Mesendoderm (in vitro differentiated cells): Measurements from ENCODE around the gene SPC24.

Experiments
- DNase-seq: peaks from one replicate; pipeline ENCODE4 v3.0.0; 2013
- H2AK5ac ChIP-seq: 2 replicates; pipeline ENCODE4 v1.6.1; 2013; ENCODE audit warnings: low read length, inconsistent platforms
- H2BK120ac ChIP-seq: 2 replicates; pipeline ENCODE4 v1.6.1; 2013; ENCODE audit warnings: low read depth, mild to moderate bottlenecking, low read length, moderate library complexity, mixed read lengths
- H2BK15ac ChIP-seq: replicated peaks from 2 replicates; pipeline ENCODE4 v1.6.1; 2013; ENCODE audit warnings: low read depth, mild to moderate bottlenecking, moderate library complexity
- H2BK5ac ChIP-seq: 2 replicates; pipeline ENCODE4 v1.6.1; 2013; ENCODE audit warnings: low read length, inconsistent platforms
- H3K18ac ChIP-seq: 2 replicates; pipeline ENCODE4 v1.6.1; 2013; ENCODE audit warnings: mild to moderate bottlenecking, low read length, mixed read lengths
- H3K23ac ChIP-seq: one replicate; pipeline ENCODE4 v1.6.1; 2013; ENCODE audit warnings: low read length
- H3K27ac ChIP-seq: 2 replicates; pipeline ENCODE4 v1.5.1; 2013; ENCODE audit warnings: low read depth, mild to moderate bottlenecking, inconsistent platforms, low read length, moderate library complexity
- H3K27me3 ChIP-seq: 2 replicates; pipeline ENCODE4 v1.6.1; 2013; ENCODE audit warnings: low read length, control low read depth, mild to moderate bottlenecking, inconsistent platforms; ENCODE audit not compliant: insufficient read depth, poor library complexity
- H3K36me3 ChIP-seq: 2 replicates; pipeline ENCODE4 v1.6.1; 2013; ENCODE audit warnings: low read length, inconsistent platforms; ENCODE audit not compliant: control insufficient read depth, insufficient read depth
- H3K4ac ChIP-seq: one replicate; pipeline ENCODE4 v1.6.1; 2013; ENCODE audit warnings: low read depth, mild to moderate bottlenecking, low read length, moderate library complexity
- H3K4me1 ChIP-seq: 2 replicates; pipeline ENCODE4 v1.6.1; 2013; ENCODE audit warnings: low read depth, low read length, inconsistent platforms; ENCODE audit not compliant: control insufficient read depth
- H3K4me2 ChIP-seq: 2 replicates; pipeline ENCODE4 v1.6.1; 2013; ENCODE audit warnings: low read length
- H3K4me3 ChIP-seq: 2 replicates; pipeline ENCODE4 v1.5.1; 2013; ENCODE audit warnings: mild to moderate bottlenecking, low read length
- H3K56ac ChIP-seq: one replicate; pipeline ENCODE4 v1.6.1; 2013; ENCODE audit warnings: low read length
- H3K79me1 ChIP-seq: 2 replicates; pipeline ENCODE4 v1.6.1; 2013; ENCODE audit warnings: low read length, inconsistent platforms
- H3K79me2 ChIP-seq: 2 replicates; pipeline ENCODE4 v1.6.1; 2013; ENCODE audit warnings: mild to moderate bottlenecking, low read length; ENCODE audit not compliant: control insufficient read depth, insufficient read depth
- H3K9ac ChIP-seq: 2 replicates; pipeline ENCODE4 v1.6.1; 2013; ENCODE audit warnings: low read length, inconsistent platforms
- H4K5ac ChIP-seq: one replicate; pipeline ENCODE4 v1.6.1; 2013; ENCODE audit warnings: low read length
- H4K8ac ChIP-seq: one replicate; pipeline ENCODE4 v1.6.1; 2013; ENCODE audit warnings: low read depth, mild to moderate bottlenecking, control low read depth, low read length, moderate library complexity
- WGBS: extraction: QIAGEN DNeasy Blood & Tissue Kit; methylation state at CpG from one replicate; pipeline ENCODE4 v1.1.7; 2013; ENCODE audit warnings: low lambda C conversion rate, missing lambda C conversion rate; ENCODE audit not compliant: insufficient coverage; ENCODE audit errors: extremely low coverage; 5-methylcytosine and 5-hydroxymethylcytosine counted together

Gene SPC24

GRCh38 chr19:11201791-11202190 lies 46.2 kb upstream of the SPC24 start:
- H3K27me3 ChIP-seq = no peaks in the 10 kb centered on the region
- no peak for DNase-seq
- no peak overlapping the region for H3K4me3 ChIP-seq
- H4K5ac ChIP-seq = no peak overlapping the region
- no peak overlapping the region for H3K4ac ChIP-seq
- no peak overlapping the region for H2BK120ac ChIP-seq
- H4K8ac ChIP-seq = no peak overlapping the region
- no peak overlapping the region for H3K27ac ChIP-seq
- no peak overlapping the region for H3K56ac ChIP-seq
- H2BK5ac ChIP-seq = no peak overlapping the region
- H3K4me1 ChIP-seq = no peaks in the 10 kb centered on the region
- no CpG with 5 or more reads among the region's 24 CpGs for WGBS
- H3K79me2 ChIP-seq = no peaks in the 10 kb centered on the region
- H2BK15ac ChIP-seq = no peak overlapping the region
- no peaks in the 10 kb centered on the region for H3K79me1 ChIP-seq
- no peak overlapping the region for H3K9ac ChIP-seq
- H3K23ac ChIP-seq = no peak overlapping the region
- no peak overlapping the region for H2AK5ac ChIP-seq
- H3K36me3 ChIP-seq = no peaks in the 10 kb centered on the region
- no peak overlapping the region for H3K18ac ChIP-seq
- H3K4me2 ChIP-seq = no peak overlapping the region

GRCh38 chr19:11200931-11201330 lies 45.3 kb upstream of the SPC24 start:
- Histone ChIP-seq H3K79me2 (peaks cover 1% of the 10 kb centered on the region), H3K23ac (no peak overlapping the region), H3K4me2 (no peak overlapping the region), H4K5ac (no peak overlapping the region), H3K18ac (no peak overlapping the region), H3K4ac (no peak overlapping the region), H2AK5ac (no peak overlapping the region), H3K4me1 (peaks cover 2% of the 10 kb centered on the region), H2BK5ac (no peak overlapping the region), H4K8ac (no peak overlapping the region), H3K36me3 (no peaks in the 10 kb centered on the region), H3K79me1 (peaks cover 3% of the 10 kb centered on the region), H3K27ac (no peak overlapping the region), H3K9ac (no peak overlapping the region), H3K27me3 (no peaks in the 10 kb centered on the region), H2BK120ac (no peak overlapping the region), H3K4me3 (no peak overlapping the region), H2BK15ac (no peak overlapping the region), H3K56ac (no peak overlapping the region)
- no CpG with 5 or more reads among the region's 9 CpGs for WGBS
- DNase-seq = no peak

GRCh38 chr19:11200015-11200574 lies 44.5 kb upstream of the SPC24 start:
- no peak overlapping the region for H2BK5ac ChIP-seq
- DNase-seq = no peak
- no peaks in the 10 kb centered on the region for H3K36me3 ChIP-seq
- H4K5ac ChIP-seq = no peak overlapping the region
- H4K8ac ChIP-seq = no peak overlapping the region
- no peak overlapping the region for H3K27ac ChIP-seq
- H2BK120ac ChIP-seq = no peak overlapping the region
- H3K4me1 ChIP-seq = peaks cover 2% of the 10 kb centered on the region
- H3K9ac ChIP-seq = no peak overlapping the region
- H3K27me3 ChIP-seq = no peaks in the 10 kb centered on the region
- H3K18ac ChIP-seq = no peak overlapping the region
- H3K4me3 ChIP-seq = no peak overlapping the region
- H3K23ac ChIP-seq = no peak overlapping the region
- H2AK5ac ChIP-seq = no peak overlapping the region
- H3K79me1 ChIP-seq = peaks cover 5% of the 10 kb centered on the region
- H3K56ac ChIP-seq = no peak overlapping the region
- no peak overlapping the region for H2BK15ac ChIP-seq
- WGBS = no CpG with 5 or more reads among the region's 15 CpGs
- H3K4ac ChIP-seq = no peak overlapping the region
- peaks cover 1% of the 10 kb centered on the region for H3K79me2 ChIP-seq
- H3K4me2 ChIP-seq = no peak overlapping the region

- no CpG with 5 or more reads among the region's 5 CpGs for WGBS
- no peak for DNase-seq
- Histone ChIP-seq H4K5ac (no peak overlapping the region), H2BK5ac (no peak overlapping the region), H3K9ac (no peak overlapping the region), H3K27me3 (no peaks in the 10 kb centered on the region), H3K18ac (no peak overlapping the region), H2BK15ac (no peak overlapping the region), H3K4ac (no peak overlapping the region), H3K56ac (no peak overlapping the region), H3K4me2 (no peak overlapping the region), H3K23ac (no peak overlapping the region), H3K4me3 (no peak overlapping the region), H3K4me1 (peaks cover 2% of the 10 kb centered on the region), H2AK5ac (no peak overlapping the region), H3K79me2 (peaks cover 1% of the 10 kb centered on the region), H2BK120ac (no peak overlapping the region), H4K8ac (no peak overlapping the region), H3K36me3 (no peaks in the 10 kb centered on the region), H3K27ac (no peak overlapping the region), H3K79me1 (peaks cover 5% of the 10 kb centered on the region)
These were observed 43.9 kb upstream of the SPC24 start for GRCh38 chr19:11199517-11199916.

GRCh38 chr19:11198769-11199424 lies 43.3 kb upstream of the SPC24 start:
- Histone ChIP-seq H3K9ac (no peak overlapping the region), H3K27ac (no peak overlapping the region), H2BK120ac (no peak overlapping the region), H3K79me1 (peaks cover 5% of the 10 kb centered on the region), H3K4me3 (no peak overlapping the region), H3K23ac (peak overlapping the region; percentile 45), H2BK5ac (no peak overlapping the region), H3K18ac (no peak overlapping the region), H4K5ac (no peak overlapping the region), H2BK15ac (no peak overlapping the region), H3K56ac (peak overlapping the region; percentile 34), H3K79me2 (peaks cover 1% of the 10 kb centered on the region), H2AK5ac (no peak overlapping the region), H3K36me3 (peaks cover 1% of the 10 kb centered on the region), H3K4me2 (no peak overlapping the region), H3K4ac (no peak overlapping the region), H3K4me1 (peaks cover 2% of the 10 kb centered on the region), H4K8ac (no peak overlapping the region), H3K27me3 (no peaks in the 10 kb centered on the region)
- WGBS = no CpG with 5 or more reads among the region's 7 CpGs
- peak; percentile 66 for DNase-seq

GRCh38 chr19:11198175-11198534 lies 42.6 kb upstream of the SPC24 start:
- no peak overlapping the region for H4K5ac ChIP-seq
- H3K18ac ChIP-seq = peak overlapping the region; percentile 52
- H2AK5ac ChIP-seq = no peak overlapping the region
- DNase-seq = no peak
- peak overlapping the region; percentile 79 for H3K27ac ChIP-seq
- H4K8ac ChIP-seq = no peak overlapping the region
- peak overlapping the region; percentile 82 for H3K56ac ChIP-seq
- H3K4me3 ChIP-seq = no peak overlapping the region
- no peak overlapping the region for H3K23ac ChIP-seq
- H3K79me1 ChIP-seq = peaks cover 5% of the 10 kb centered on the region
- no peak overlapping the region for H3K4me2 ChIP-seq
- H3K4me1 ChIP-seq = peaks cover 2% of the 10 kb centered on the region
- H3K4ac ChIP-seq = no peak overlapping the region
- peak overlapping the region; percentile 5 for H3K9ac ChIP-seq
- no peak overlapping the region for H2BK15ac ChIP-seq
- no peak overlapping the region for H2BK5ac ChIP-seq
- H3K27me3 ChIP-seq = no peaks in the 10 kb centered on the region
- no CpG with 5 or more reads among the region's 7 CpGs for WGBS
- H2BK120ac ChIP-seq = no peak overlapping the region
- peaks cover 1% of the 10 kb centered on the region for H3K36me3 ChIP-seq
- H3K79me2 ChIP-seq = peaks cover 1% of the 10 kb centered on the region
